CD4-positive, alpha-beta T cell treated with Interleukin-17A for 1 hour (primary cell): Measurements from ENCODE around the gene SAMD15.
"Not testable (repeated sequence)": the region's sequence is repeated elsewhere in the genome, so short reads cannot be mapped to it uniquely, and the experiment has no call there.

ENCODE experiments used
- DNase-seq: peaks from one replicate; pipeline ENCODE4 v3.0.0-alpha.2; 2020

The SAMD15 gene

DNA sequence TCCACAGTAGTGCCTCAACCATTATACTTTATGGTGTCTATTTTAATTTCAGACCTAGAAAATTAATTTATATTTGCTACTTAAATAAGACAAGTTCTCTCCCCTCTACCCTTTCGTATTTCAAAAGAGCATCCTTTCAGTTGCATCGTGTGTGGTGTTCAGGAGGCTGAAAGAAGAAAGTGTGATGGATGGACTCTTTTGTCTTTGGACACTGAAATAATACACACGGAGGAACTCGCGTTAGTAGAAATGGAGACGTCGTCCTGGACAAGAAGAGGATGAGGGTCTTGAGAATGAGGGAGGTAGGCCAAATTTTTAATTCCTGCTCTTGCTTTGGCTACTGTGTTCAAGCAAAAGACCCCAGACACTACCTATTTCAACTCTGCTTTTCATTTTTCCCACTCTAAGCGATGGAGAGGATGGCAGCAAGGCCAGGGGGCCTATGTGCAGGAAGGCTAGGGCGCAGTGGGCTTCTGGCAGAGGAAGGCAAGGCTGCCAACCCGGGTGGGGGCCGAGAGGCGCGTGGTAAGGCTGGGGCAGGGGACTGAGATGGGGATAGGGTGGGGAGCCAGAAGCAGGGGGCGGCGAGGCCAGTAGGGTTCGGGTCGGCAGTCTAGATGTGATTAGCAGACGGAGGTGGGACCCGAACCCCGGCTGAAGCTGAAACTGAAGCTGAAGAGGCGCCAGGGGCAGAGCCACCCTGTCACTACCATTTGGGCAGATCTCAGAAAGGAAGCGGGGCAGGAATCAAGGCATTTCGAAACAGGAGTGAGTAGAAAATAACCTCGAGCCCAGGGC lies 1.0 kb upstream of the SAMD15 start:
- DNase-seq, result no peak

DNA sequence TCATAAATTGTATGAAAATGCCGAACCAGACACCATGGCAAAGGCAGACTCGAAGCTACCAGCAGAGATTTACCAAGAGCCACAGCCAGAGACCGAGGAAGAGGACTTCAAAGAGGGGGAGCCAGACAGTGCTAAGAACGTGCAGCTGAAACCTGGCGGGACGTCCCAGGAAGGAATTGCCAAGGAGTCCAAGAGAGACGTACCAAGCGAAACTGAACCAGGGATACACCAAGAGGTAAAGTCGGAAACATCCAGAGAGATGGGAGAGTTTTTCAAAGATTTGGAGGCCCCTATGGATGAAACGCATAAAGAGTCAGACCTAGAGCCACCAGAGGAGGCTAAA lies 294 bp downstream of the SAMD15 start:
- DNase-seq, result no peak

DNA sequence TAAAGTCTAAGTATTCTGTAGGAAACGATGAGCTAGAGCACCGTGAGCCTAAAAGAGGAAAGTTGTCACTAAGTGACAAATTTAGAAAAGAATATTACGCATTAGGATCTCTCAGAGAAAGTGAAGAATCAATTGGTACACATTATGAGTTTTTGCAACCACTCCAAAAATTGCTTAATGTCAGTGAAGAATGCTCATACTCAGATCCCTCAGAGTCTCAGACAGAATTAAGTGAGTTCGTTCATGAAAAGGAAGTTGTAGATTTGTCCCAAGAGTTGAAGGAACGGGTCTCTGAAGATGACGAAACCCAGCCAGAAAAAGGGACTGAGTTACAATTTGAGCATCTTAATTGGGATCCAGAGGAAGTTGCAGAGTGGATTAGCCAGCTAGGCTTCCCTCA lies 1.5 kb downstream of the SAMD15 start:
- no peak for DNase-seq

DNA sequence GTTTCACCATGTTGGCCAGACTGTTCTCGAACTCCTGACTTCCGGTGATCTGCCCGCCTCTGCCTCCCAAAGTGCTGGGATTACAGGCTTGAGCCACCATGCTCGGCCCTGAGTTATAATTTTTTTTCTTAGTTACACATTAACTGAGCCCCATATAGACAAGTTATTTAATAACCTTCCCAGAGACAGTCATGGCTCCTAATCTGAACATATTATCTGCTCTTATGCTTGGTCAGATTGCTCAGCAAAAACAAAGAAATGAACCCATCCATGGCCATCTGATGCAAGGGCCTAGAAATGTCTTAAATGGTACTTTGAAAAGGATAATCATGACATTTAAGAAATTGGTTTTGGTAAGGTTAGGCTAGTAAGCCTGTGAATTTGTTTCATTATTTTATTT lies 13.0 kb downstream of the SAMD15 start:
- DNase-seq, result no peak

DNA sequence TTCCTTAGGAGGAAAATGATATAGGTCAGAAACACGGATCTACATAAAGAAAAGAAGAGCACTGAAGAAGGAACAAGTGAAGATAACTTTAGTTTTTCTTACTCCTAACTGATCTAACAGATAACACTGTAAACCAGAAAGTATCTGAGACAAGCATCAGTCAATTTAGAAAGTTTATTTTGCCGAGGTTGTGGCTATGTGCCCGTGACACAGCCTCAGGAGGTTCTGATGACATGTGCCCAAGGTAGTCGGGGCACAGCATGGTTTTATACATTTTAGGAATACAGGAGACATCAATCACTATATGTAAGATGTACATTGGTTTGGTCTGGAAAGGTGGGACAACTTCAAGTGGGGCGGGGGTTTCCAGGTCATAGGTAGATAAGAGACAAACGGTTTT lies 23.0 kb downstream of the SAMD15 start:
- DNase-seq, result no peak

DNA sequence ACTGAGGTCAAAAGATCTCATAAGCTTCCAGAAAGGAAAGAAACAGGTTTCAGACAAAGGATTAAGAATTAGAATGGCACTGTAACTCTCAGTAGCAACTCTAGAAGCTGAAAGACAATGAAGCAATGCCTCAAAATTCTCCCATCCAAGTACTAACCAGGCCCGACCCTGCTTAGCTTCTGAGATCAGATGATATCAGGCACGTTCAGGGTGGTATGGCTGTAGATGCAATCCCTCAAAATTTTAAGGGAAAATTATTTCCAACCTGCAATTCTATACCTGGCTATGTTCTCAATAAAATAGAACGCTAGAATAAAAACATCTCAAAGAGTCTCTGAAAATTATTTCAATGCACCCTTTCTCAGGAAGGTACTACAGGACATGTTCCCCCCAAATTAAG lies 26.6 kb downstream of the SAMD15 start:
- DNase-seq, result no peak

DNA sequence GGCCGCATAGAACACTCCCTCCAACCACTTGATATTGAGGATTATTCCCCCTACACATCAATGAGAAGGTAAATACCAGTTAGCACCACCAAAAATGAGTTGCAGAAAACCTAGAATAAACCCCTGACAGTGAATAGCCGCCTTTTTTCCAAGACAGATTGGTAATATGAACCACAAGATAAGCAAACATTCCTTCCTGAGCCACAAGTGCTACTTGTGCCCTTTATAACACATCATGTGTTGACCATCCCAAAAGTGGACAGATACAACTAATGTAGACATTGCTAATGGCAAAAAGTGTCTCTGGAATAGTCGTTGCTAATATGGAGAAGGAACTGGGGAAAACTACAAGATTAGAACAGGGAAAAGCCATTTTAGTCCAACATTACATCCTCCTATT lies 28.9 kb downstream of the SAMD15 start:
- no peak for DNase-seq

DNA sequence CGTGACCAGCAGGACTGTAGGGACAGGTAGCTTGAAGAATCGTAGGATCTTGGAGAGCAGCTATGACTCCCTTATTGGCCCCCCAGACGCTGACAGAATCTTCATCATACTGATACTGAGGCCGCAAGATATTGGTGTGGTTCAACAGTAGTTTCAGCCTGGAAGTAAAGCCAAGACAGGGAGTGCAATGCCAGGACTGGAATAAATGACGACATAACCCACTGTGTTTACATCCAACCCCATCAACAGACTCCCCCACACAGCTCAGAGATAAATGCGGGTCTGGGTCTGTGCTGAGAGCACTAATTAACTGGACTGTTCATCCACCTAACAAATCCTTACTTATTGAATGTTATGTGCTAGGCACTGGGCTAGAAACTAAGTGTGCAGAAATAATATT lies 29.5 kb downstream of the SAMD15 start:
- no peak for DNase-seq

DNA sequence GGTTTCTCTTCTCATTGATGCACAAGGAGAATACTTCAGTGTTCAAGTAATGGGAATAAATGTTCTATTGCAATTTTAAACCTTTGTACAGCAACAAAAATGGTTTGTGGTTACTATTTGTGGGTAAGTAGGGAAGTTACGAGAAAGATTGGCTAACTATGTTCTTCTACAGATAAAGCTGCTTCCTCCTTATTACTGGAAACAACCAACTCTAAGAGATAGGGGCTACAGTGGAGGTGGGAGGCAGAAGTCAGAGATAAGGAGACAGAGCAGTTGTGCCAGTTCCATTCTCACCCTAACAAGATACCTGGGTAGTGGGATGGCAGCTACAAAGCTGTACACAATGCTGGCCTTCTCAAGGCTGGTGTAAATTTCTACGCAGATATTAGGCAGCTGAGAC lies 30.0 kb downstream of the SAMD15 start:
- no peak for DNase-seq

DNA sequence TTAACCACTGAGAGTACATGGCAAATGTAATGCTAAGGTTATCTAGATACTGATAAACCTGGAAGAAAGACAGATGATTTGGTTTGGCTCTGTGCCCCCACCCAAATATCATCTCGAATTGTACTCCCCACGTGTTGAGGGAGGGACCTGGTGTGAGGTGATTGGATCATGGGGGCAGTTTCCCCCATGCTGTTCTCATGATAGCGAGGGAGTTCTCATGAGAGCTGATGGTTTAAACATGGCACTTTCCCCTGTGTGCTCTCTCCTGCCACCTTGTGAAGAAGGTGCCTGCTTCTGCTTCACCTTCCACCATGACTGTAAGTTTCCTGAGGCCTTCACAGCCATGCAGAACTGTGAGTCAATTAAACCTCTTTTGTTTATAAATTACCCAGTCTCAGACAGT lies 32.0 kb downstream of the SAMD15 start:
- no peak for DNase-seq

DNA sequence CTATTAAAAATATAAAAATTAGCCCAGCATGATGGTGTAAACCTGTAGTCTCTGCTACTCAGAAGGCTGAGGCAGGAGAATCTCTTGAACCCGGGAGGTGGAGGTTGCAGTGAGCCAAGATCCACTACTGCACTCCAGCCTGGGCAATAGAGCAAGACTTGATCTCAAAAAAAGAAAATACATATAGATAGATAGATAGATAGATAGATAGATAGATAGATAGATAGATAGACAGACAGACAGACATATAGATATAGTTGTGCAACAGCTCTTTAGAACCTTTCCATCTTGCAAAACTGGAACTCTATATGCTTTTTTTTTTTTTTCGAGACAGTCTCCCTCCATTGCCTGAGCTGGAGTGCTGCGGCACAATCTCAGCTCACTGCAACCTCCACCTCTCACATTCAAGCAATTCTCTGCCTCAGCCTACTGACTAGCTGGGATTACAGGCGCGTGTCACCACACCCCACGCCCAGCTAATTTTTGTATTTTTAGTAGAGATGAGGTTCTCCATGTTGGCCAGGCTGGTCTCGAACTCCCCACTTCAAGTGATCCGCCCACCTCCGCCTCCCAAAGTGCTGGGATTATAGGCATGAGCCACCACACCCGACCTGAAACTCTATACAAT lies 38.3 kb downstream of the SAMD15 start:
- not testable (repeated sequence) for DNase-seq

DNA sequence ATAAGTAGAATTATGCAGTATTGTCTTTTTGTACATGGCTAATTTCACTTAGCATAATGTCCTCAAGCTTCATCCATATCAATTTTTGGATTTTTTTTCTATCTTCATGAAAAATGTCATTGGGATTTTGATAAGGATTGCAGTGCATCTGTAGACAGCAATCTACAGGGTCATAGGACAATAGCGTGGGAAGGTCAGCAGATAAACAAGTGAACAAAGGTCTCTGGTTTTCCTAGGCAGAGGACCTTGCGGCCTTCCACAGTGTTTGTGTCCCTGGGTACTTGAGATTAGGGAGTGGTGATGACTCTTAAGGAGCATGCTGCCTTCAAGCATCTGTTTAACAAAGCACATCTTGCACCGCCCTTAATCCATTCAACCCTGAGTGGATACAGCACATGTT lies 38.9 kb downstream of the SAMD15 start:
- DNase-seq, result not testable (repeated sequence)

DNA sequence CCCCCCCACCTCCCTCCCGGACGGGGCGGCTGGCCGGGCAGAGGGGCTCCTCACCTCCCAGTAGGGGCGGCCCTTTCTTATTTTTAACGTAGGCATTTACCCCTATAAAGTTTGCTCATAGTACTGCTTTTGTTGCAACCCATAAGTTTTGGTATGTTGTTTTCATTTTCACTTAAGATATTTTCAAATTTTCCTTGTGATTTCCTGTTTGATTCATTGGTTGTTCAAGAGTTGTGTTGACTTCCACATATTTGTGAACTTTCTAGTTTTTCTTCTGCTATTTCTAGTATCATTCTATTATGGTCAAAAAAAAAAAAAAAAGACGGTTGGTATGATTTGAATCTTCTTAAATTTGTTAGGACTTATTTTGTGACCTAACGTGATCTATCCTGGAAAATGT lies 39.7 kb downstream of the SAMD15 start:
- DNase-seq, result no peak

DNA sequence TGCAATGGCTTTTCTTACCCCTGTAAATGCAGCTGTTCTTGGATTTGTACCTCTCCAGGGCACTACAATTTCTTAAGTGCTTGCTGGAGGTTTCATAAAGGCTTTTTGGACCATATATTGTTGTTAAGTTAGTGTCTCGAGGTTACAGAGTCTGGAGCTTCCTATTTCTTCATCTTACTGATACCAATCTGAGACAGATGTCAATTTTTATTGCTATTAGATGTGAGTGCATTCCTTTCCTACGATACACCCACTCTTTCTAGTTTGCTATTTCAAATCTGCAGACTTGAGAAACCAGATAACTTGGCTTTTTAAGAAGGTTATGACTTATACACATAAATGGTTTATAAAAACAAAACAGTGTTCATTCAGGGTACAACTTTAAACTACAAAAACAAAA lies 44.0 kb downstream of the SAMD15 start:
- no peak for DNase-seq

DNA sequence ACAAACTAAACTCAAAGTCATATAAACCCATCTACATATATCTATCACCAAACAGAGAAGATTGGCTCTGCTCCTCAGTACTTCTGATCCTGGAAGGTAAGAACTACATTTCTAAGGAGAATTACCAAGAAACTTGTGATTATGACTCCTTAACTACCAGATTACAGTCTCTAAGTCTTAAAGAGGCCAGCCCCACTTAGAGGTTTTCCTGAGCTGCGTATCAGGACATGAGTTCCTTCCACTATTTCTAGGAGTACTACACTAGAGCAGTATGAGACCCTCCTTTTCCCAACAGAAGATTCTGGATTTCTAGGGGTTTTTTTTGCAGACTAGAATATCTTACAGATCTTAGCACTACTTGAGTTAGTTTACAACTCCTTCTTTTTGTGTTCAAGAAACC lies 46.2 kb downstream of the SAMD15 start, which contains the start of gene NOXRED1:
TSS of gene NOXRED1 (minus strand) at position 101 of the 400 bp plus-strand sequence. CDS start 634 bp downstream, outside the sequence.
- DNase-seq, result no peak

DNA sequence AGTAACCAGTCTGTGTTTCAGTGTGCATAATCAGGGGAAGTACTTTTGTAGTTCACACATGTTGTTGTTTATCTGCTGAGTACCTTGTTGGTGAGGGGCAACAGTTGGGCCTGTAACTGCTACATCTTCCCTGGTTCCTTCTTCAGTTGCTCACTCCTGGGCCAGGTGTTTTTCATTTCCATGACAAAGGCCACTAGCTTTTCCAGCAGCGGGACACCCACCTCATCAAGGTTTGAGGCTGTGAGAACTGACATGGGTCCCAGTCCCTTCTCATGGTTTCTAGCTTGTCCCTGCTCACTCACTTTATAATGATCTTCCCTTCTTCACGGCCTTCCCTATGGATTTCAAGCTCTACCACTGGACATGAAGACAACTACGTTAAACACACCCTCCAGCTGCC lies 47.7 kb downstream of the SAMD15 start:
- no peak for DNase-seq

DNA sequence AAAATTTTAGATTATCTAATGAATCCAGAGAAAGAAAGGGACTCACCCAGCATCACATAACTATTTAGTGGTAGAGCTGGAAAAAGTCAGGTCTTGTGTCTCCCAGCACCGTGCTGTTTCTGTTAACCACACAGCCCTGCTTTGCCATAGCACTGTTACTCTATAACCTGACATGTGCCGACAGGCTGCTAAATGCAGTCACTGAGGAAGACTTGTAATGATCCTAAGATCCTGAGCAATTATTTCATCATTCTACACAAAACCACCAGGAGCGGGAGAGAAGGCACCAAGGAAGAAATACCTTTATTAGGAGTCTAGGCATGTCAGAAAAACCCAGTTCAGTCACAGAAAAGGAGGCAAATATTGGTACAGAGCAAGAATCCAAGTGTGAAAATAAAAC lies 49.2 kb downstream of the SAMD15 start:
- DNase-seq, result no peak

DNA sequence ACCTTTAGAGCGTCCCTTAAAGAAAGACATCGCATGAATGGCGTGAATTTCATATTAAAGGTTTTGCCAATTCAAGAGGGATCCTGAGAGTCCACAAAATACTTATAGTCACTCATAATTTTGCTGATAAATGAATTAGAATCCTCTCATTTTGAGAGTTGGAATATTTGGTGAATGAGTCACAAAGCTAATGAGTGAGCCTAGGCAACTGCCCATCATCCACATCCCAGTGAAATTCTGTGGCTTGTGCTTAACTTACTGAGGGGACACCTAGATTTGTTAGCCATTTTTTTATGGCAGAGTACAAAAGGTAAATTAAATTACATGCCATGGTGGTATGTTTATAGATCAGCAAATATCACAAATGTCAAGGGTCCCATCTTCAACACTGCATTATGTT lies 58.9 kb downstream of the SAMD15 start:
- no peak for DNase-seq

DNA sequence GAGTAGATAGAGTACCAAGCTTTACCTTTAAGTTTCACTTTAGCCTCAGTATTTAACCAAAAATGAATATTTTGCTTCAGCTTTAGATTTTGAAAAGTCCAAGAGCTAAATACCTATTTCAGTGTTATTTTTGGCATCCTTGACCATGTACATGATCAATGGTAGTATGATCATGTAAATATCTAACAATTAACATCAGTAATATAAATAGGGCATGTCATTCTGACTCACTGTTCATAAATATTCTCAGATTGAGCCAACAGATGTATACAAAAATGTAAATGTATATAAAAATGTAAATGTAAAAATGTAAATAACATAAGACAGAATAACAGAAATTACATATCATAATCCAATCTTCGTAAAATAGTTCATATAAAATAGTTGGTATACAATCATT lies 61.4 kb downstream of the SAMD15 start:
- DNase-seq, result no peak

DNA sequence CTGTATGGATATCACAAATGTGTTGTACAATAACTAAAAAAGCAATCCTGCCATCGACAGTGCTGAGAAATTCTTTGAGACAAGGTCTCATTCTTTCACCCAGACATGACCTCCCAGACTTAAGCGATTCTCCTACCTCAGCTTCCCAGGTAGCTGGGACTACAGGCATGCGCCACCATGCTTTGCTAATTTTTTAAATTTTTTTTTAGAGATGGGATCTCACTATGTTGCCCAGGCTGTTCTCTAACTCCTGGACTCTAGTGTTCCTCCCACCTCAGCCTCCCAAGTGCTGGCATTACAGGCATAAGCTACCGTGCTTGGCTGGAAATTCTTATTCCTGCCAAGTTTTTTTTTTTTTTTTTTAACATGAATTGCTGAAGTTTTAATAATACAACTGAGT lies 62.7 kb downstream of the SAMD15 start:
- no peak for DNase-seq
